RWPE1 (cell line): ENCODE data around the gene PLPP2.

Experiments
- CTCF ChIA-PET: fragments of 350-600 bp; sonication (Branson Sonifier 250); formaldehyde crosslinking; extraction: SDS; loops from one replicate; lab custom pipeline; 2021; lab: Yijun Ruan, JAX
- POLR2A ChIA-PET: fragments of 400-600 bp; formaldehyde crosslinking; extraction: SDS; loops from one replicate; lab custom pipeline; 2020; ENCODE audit warnings: antibody characterized with exemption; ENCODE audit not compliant: low non-redundant PET; lab: Yijun Ruan, JAX
- DNase-seq: peaks from one replicate; pipeline ENCODE4 v3.0.0; 2012; ENCODE audit warnings: low spot score
- H3K27ac ChIP-seq: fragments of 450-650 bp; 2 replicates; pipeline ENCODE4 v1.5.1; 2017
- CTCF ChIP-seq: fragments of 450-650 bp; conservative IDR thresholded peaks from 2 replicates; pipeline ENCODE4 v1.5.1; 2017; ENCODE audit warnings: low read depth, mild to moderate bottlenecking

PLPP2 gene

GRCh38 chr19:281992-282391, 9.2 kb downstream of the PLPP2 start:
- ChIA-PET CTCF (no interaction called here), POLR2A (no interaction called here)
- DNase-seq: no peak
- no peak overlapping the region for H3K27ac ChIP-seq
- TF ChIP-seq CTCF: no peak

GRCh38 chr19:281156-281853, 9.9 kb downstream of the PLPP2 start:
- CTCF ChIA-PET: no interaction called here

GRCh38 chr19:280541-281009, 10.6 kb downstream of the PLPP2 start:
- ChIA-PET POLR2A (no interaction called here), CTCF (no interaction called here)
- no peak for DNase-seq
- TF ChIP-seq CTCF: no peak
- H3K27ac ChIP-seq: no peak overlapping the region

More at GRCh38 chr19:281156-281853, 9.9 kb downstream of the PLPP2 start:
- TF ChIP-seq CTCF: no peak
- POLR2A ChIA-PET: no interaction called here
- H3K27ac ChIP-seq: no peak overlapping the region
- no peak for DNase-seq

GRCh38 chr19:279656-280055, 11.5 kb downstream of the PLPP2 start:
- ChIA-PET POLR2A (no interaction called here), CTCF (no interaction called here)
- no peak for DNase-seq
- H3K27ac ChIP-seq: no peak overlapping the region
- no peak for TF ChIP-seq CTCF

GRCh38 chr19:279231-279630, 12.0 kb downstream of the PLPP2 start:
- ChIA-PET POLR2A (no interaction called here), CTCF (interaction anchor here (0.6 kb wide), 1 partner anchor 62 kb away, joined by 3 read pairs; no protein-coding TSS in a partner anchor)
- no peak for TF ChIP-seq CTCF
- DNase-seq: no peak
- H3K27ac ChIP-seq: no peak overlapping the region

GRCh38 chr19:277581-278165, 13.5 kb downstream of the PLPP2 start:
- CTCF ChIA-PET: no interaction called here
- DNase-seq: no peak
- no peak overlapping the region for H3K27ac ChIP-seq

More at GRCh38 chr19:277581-278165, 13.5 kb downstream of the PLPP2 start:
- POLR2A ChIA-PET: no interaction called here
- TF ChIP-seq CTCF: no peak
